ENCODE measurements around the gene RAVER1.

- TF ChIP-seq, protein P1, sequence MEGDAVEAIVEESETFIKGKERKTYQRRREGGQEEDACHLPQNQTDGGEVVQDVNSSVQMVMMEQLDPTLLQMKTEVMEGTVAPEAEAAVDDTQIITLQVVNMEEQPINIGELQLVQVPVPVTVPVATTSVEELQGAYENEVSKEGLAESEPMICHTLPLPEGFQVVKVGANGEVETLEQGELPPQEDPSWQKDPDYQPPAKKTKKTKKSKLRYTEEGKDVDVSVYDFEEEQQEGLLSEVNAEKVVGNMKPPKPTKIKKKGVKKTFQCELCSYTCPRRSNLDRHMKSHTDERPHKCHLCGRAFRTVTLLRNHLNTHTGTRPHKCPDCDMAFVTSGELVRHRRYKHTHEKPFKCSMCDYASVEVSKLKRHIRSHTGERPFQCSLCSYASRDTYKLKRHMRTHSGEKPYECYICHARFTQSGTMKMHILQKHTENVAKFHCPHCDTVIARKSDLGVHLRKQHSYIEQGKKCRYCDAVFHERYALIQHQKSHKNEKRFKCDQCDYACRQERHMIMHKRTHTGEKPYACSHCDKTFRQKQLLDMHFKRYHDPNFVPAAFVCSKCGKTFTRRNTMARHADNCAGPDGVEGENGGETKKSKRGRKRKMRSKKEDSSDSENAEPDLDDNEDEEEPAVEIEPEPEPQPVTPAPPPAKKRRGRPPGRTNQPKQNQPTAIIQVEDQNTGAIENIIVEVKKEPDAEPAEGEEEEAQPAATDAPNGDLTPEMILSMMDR (IDR thresholded peaks at IDR 0.05): no peak
- no peak for TF ChIP-seq EZH2 (IDR thresholded peaks at IDR 0.05; ENCODE audit: borderline replicate concordance, insufficient read depth, low read depth, low read length, poor library complexity, severe bottlenecking)
These were observed 1.4 kb upstream of the RAVER1 start for GRCh38 chr19:10334588-10335351.
